ENCODE results near the gene CAND2.
"Not testable (repeated sequence)": the region's sequence is repeated elsewhere in the genome, so short reads cannot be mapped to it uniquely, and the experiment has no call there.

The CAND2 gene

DNA sequence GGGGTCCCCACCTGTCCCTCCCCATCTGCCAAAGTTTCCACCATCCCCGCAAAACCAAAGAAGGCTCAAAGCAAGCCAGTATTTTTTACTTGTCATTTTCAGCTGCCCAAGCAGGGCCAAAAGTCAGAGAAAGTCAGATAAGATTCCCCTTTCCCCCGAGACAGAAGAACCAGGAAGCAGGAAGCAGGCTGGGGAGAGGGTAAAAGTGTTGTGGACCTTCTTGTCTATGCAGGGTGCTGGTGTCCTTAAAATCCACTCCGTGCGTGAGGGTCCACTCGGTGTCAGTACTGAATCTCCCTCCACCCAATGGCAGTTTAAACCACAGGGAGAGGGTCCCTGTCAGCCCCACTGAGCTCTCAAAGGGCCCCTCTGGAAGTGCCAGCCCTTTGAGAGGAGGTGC, 65.1 kb downstream of the CAND2 start:
- no peak for DNase-seq (ENCODE audit: low spot score)

DNA sequence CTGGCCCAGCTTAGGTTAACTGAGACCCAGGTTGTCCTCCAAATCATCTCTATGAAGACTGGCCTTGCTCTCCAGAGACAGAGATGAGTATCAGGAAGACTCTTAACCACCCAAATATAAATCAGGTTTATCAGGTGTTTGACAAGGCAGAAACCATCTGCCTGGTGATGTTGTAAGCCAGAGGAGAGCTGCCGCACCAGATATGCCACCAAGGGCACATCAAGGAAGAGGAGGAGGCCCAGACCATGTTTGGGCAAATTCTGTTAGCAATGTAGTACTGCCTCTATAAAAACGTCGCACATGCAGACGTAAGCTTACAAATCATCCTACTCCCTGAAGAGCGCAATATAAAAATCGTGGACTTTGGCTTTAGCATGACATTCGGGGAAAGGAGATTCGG, 65.9 kb downstream of the CAND2 start:
- no peak for DNase-seq (ENCODE audit: low spot score)

- no peak for DNase-seq (ENCODE audit: low spot score)
These were observed 68.8 kb downstream of the CAND2 start for GRCh38 chr3:12865271-12865670.

- DNase-seq (ENCODE audit: low spot score) = no peak
These were observed 70.4 kb downstream of the CAND2 start for GRCh38 chr3:12866836-12867235.

DNA sequence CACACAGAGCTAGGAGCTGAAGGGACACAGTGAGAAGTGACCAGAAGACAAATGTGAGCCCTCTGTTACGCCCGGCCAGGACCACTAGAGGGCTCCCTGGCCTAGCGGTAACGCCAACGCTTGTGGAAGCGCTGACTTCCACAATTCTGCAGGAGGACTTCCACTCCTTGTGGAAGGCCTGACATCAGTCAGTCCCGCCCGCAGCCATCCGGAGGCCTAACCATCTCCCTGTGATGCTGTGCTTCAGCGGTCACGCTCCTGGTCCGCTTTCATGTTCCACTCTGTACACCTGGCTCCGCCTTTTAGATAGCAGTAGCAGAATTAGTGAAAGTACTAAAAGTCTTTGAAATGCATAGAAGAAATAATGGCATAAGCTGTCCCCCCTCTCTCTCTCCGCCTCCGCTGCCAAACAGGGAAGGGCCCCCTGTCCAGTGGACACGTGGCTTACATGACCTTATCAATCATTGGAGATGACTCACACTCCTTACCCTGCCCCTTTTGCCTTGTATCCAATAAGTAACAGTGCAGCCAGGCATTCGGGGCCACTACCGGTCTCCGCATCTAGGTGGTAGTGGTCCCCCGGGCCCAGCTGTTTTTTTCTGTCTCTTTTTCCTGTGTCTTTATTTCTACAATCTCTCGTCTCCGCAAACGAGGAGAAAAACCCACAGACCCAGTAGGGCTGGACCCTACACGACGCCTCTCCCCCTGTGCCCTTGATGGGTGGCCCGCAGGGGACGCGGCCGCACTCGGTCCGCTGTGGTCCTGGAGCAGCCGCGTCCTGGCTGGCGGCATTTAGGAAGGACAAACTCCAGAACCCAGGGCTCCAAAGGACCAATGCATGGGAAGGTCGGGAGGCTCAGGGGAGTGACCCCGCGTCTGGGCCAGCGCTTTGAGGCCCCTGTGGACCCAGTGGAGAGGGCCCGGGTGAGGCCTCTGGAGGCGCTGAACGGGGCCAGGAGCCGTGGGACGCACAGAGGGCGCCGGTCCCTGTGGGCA, 71.9 kb downstream of the CAND2 start:
- DNase-seq (ENCODE audit: low spot score) = peak; percentile 86

DNA sequence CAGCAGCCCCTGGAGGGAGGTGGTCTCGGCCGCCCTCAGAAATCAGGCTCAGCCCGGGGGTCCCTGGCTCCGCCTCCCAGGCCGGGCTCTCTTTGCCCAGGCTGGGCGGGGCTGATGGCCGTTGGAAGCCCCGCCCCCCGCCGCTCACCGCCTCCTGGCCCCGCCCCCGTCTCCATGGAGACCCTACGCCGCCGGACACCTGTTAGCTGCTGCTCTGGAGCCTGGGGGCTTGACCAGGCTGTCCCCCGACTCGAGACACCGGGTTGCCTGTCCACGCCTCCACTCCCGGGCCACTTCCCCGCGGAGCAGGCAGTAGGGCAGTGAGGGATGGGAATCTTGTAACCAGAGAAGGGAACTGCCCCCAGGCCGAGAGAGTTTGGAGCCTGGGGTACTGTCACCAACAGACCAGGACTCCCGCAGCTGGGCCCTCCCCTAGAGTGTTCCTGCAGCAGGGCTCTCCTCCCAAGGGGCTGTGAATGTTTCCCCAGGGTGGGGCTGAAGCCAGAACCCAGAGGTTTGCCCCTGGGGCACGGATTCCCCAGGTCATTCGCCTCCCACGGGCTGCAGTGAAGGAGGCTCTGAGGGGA, 72.6 kb downstream of the CAND2 start:
- DNase-seq (ENCODE audit: low spot score) = no peak

DNA sequence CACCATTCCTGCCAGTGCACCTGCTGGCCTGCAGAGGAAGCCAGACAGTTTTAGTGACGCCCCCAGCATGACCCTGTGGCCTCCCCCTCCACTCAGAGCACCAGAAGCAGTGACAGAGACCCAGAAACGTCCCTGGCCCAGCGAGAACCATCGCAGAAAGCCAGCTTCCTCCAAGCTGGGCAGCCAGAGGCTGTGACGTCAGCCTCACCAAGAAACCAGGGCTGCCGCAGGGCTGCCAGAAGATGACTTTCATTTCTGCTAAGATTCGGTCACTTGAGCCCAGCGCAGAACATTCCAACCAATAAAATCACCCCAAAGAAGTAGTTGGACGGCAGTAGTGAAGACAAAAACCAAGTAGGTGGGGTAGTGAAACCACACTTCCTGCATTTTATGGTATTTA, 74.5 kb downstream of the CAND2 start:
- DNase-seq (ENCODE audit: low spot score) = no peak

DNA sequence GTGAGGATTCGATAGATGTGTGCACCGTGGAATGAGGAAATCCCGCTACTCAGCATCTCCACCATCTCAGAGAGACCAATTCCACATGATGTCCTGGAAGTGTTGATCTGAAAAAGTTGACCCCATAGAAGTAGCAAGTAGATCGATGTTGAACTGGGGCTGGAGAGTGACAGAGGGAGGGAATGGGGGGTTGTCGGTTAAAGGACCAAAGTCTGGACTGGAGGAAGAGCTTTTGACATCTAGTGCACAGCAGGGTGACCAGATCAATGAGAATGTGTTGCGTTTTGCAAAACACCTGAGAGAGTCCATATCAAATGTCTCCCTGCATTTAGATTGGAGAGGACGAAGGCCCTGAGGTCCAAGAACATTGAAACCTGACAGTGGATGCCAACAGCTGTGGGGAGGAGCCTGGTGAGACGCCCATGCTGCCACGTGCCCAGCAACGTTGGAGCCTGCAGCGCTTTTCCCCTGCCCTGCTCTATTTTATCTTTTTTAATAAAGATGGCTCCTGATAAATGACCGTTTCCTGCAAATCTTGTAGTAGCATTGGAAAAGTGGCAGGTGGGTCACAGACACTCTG, 75.0 kb downstream of the CAND2 start:
- DNase-seq (ENCODE audit: low spot score) = no peak

- DNase-seq (ENCODE audit: low spot score) = peak; percentile 34
These were observed 79.7 kb downstream of the CAND2 start for GRCh38 chr3:12875857-12876836.

GRCh38 chr3:12877040-12877439, 80.6 kb downstream of the CAND2 start:
- DNase-seq (ENCODE audit: low spot score) = no peak

- no peak for DNase-seq (ENCODE audit: low spot score)
These were observed 81.7 kb downstream of the CAND2 start for GRCh38 chr3:12878141-12878574.

DNA sequence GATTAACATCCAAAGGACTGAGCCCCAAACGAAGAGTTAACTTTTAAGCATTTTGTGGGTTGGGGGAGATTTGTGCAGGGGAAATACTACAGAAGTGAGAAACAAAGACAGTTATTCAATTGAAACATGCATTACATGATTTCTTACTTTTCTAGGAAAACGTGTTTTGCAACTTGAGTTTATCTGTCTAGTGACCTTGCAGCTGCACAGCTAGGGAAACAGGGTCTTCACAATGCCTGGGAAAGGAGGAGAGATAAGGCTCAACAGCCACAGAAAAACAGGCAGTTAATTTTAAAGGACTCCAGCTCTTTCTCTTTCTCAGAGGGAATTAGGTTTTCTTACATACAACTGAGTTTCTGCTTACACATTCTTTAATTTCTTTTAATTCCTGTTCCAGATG, 82.3 kb downstream of the CAND2 start:
- not testable (repeated sequence) for DNase-seq (ENCODE audit: low spot score)

GRCh38 chr3:12879191-12879815, 82.8 kb downstream of the CAND2 start:
- no peak for DNase-seq (ENCODE audit: low spot score)

- DNase-seq (ENCODE audit: low spot score) = not testable (repeated sequence)
These were observed 85.4 kb downstream of the CAND2 start for GRCh38 chr3:12881858-12882257.

DNA sequence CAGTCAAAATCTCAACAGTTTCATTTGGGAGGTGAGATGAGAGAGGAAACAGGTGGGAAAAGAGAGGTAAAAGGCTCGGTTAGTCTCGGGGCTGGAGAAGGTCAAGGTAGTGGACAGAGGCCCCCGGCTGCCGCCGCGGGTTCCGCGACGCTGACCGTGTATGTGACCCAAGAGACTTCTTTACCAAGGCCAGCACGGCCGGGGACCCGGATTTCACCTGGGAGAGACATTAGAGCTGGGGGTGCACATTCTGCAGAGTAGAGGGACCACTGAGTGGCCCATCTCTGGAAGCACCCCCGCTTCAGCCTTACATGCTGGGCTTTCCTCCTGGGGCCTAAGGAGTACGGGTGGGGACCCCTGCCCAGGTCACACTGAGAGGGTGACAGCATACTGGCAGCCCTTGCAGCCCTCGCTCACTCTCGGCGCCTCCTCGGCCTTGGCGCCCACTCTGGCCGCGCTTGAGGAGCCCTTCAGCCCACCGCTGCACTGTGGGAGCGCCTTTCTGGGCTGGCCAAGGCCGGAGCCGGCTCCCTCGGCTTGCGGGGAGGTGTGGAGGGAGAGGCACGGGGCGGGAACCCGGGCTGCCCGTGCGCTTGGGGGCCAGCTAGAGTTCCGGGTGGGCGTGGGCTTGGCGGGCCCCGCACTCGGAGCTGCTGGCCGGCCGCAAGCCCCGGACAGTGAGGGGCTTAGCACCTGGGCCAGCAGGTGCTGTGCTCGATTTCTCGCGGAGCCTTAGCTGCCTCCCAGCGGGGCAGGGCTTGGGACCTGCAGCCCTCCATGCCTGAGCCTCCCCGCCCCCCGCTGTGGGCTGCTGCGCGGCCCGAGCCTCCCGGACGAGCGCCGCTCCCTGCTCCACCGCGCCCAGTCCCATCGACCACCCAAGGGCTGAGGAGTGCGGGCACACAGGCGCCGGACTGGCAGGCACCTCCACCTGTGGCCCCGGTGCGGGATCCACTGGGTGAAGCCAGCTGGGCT, 86.1 kb downstream of the CAND2 start:
- no peak for DNase-seq (ENCODE audit: low spot score)

- DNase-seq (ENCODE audit: low spot score) = peak; percentile 10
These were observed 87.8 kb downstream of the CAND2 start for GRCh38 chr3:12884186-12884680.
